LNCaP clone FGC (cell line): ENCODE data around the gene NRCAM.

ENCODE experiments used
- DNase-seq: peaks from one replicate; pipeline ENCODE4 v3.0.0-alpha.2; 2011; ENCODE audit warnings: low read depth
- H3K4me3 ChIP-seq: 2 replicates; pipeline ENCODE4 v1.5.1; 2011; ENCODE audit warnings: mild to moderate bottlenecking, low read depth, low read length, control low read depth
- TF ChIP-seq, protein P1 (sequence below): IDR thresholded peaks from 2 replicates; pipeline ENCODE4 v1.5.1; 2012; ENCODE audit warnings: mild to moderate bottlenecking; ENCODE audit not compliant: control insufficient read depth, insufficient read depth; ENCODE audit errors: extremely low read depth

Gene NRCAM

DNA sequence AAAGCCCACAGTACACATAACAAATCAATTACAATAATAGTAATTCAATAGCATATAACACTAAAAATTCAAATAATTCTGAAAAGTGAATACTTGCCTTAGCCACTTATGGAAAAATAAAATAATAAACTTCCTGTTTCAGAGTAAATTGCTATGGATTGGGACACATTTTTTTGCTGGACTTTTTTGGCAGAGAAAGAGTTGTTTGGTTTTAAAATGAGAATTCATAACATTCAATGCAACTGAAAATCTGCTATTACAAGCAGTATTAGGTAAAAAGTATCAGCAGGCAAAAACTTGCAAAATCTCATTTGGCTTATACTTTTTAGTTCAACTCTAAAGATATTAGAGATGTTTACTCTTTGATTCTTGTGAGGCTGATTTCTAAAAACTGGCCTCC lies 141.7 kb downstream of the NRCAM start:
- no peak for DNase-seq
- TF ChIP-seq, protein P1, sequence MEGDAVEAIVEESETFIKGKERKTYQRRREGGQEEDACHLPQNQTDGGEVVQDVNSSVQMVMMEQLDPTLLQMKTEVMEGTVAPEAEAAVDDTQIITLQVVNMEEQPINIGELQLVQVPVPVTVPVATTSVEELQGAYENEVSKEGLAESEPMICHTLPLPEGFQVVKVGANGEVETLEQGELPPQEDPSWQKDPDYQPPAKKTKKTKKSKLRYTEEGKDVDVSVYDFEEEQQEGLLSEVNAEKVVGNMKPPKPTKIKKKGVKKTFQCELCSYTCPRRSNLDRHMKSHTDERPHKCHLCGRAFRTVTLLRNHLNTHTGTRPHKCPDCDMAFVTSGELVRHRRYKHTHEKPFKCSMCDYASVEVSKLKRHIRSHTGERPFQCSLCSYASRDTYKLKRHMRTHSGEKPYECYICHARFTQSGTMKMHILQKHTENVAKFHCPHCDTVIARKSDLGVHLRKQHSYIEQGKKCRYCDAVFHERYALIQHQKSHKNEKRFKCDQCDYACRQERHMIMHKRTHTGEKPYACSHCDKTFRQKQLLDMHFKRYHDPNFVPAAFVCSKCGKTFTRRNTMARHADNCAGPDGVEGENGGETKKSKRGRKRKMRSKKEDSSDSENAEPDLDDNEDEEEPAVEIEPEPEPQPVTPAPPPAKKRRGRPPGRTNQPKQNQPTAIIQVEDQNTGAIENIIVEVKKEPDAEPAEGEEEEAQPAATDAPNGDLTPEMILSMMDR, result no peak
- H3K4me3 ChIP-seq, result no peak overlapping the region

DNA sequence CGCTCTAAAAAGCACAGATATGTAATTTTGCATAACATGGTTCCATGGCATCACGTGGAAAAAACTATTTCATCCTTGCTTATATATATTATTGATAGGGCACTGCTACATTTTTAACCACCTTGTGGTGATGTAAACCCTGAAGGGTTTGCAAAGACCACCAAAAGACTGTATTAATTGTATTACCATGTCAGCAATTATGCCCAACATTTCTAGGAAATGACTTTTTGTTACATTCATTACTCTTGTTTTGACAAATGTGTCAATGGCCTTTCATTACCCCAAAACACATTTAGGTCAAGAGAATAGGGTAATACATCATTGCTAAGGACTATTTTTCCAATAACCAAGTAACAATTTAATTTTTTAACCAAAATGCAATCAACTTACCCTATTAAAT lies 142.2 kb downstream of the NRCAM start:
- no peak overlapping the region for H3K4me3 ChIP-seq
- TF ChIP-seq, protein P1, result no peak
- DNase-seq, result no peak

DNA sequence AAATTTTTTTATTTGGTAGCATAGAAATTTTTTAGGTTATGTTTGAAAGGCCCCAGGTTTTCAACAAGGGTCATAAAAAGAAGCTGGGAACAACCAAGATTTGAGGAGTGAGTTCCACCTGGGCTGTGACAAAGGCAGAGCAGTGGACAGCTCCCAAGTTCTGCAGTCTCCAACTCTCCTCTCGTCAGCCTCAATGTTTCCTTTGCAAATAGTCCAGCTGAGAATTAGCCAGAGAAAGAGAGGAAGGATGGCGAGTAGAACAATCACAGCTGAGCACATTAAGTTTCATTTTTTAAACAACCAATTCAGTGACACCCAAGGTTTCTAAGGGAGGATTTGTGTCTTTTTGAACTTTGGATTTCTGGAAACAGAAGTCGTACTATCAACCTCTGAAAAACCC lies 143.2 kb downstream of the NRCAM start:
- DNase-seq, result no peak
- TF ChIP-seq, protein P1, result no peak
- H3K4me3 ChIP-seq, result no peak overlapping the region

- DNase-seq, result no peak
- TF ChIP-seq, protein P1, result no peak
- no peak overlapping the region for H3K4me3 ChIP-seq
Observed at GRCh38 chr7:108311446-108312168, 144.6 kb downstream of the NRCAM start.

GRCh38 chr7:108310351-108310750 lies 145.9 kb downstream of the NRCAM start:
- H3K4me3 ChIP-seq, result no peak overlapping the region
- no peak for DNase-seq
- TF ChIP-seq, protein P1, result no peak

DNA sequence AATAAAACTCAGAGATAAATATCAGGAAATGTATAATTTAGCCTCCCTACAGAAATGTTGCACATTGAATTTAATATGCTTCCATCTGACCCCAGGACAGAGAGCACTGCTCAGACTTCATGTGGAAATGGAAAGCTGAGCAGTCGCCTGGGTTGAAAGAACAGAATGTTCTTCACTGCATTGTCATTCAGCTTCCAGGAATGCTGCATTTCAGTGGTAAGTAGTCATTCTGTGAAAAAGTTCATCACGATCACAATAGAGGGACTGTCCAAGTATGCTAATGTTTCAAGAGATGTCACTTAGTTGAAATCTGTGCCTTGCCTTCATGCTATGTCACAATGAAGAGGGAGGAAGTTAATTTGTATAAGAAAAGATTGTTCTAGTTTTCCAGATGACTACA lies 147.3 kb downstream of the NRCAM start:
- TF ChIP-seq, protein P1, result no peak
- no peak overlapping the region for H3K4me3 ChIP-seq
- no peak for DNase-seq

GRCh38 chr7:108308276-108308675 lies 148.0 kb downstream of the NRCAM start:
- H3K4me3 ChIP-seq, result no peak overlapping the region
- TF ChIP-seq, protein P1, result no peak
- no peak for DNase-seq
